Measurements from ENCODE around the gene MAMSTR. TPM values are rescaled to one million over a fixed set of nuclear protein-coding genes. Genes with fewer than 3 reads are reported as not detected.

Gene MAMSTR
- total and polyA plus RNA-seq, 2 of the 4 experiments (the other 2 are of a cell fraction): 0.18 to 1.9 TPM

- peak overlapping the region; percentile 24 for H2AK5ac ChIP-seq (ENCODE audit: low read depth, low read length)
- no peak overlapping the region for H2BK120ac ChIP-seq (ENCODE audit: low read depth, low read length)
- no peak overlapping the region for H4K8ac ChIP-seq (ENCODE audit: low read depth in 2 of 2, low read length in 2 of 2)
- H3K56ac ChIP-seq (ENCODE audit: extremely low read depth, insufficient read depth, low read length): no peak overlapping the region
- DNase-seq (no peak), ATAC-seq (ENCODE audit: low read depth) (peak; percentile 19; the same call in 1 of the 2 replicates)
- TF ChIP-seq, protein P1, sequence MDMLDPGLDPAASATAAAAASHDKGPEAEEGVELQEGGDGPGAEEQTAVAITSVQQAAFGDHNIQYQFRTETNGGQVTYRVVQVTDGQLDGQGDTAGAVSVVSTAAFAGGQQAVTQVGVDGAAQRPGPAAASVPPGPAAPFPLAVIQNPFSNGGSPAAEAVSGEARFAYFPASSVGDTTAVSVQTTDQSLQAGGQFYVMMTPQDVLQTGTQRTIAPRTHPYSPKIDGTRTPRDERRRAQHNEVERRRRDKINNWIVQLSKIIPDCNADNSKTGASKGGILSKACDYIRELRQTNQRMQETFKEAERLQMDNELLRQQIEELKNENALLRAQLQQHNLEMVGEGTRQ (IDR thresholded peaks at IDR 0.05; ENCODE audit: low read depth, low read length): no peak
- TF ChIP-seq BHLHE40 (IDR thresholded peaks at IDR 0.05; ENCODE audit: low read depth, low read length) (no peak), POLR2A (IDR thresholded peaks at IDR 0.05; ENCODE audit: low read depth, low read length) (no peak), MXI1 (IDR thresholded peaks at IDR 0.05; ENCODE audit: borderline replicate concordance, low read depth, low read length) (no peak), CEBPB (IDR thresholded peaks at IDR 0.05; ENCODE audit: low read depth, low read length) (no peak), NFE2L2 (IDR thresholded peaks at IDR 0.05; ENCODE audit: low read depth, low read length) (no peak), MAFK (IDR thresholded peaks at IDR 0.05; ENCODE audit: low read depth, low read length) (no peak), RAD21 (IDR thresholded peaks at IDR 0.05; ENCODE audit: low read length) (no peak), RFX5 (IDR thresholded peaks at IDR 0.05; ENCODE audit: low read depth, low read length) (no peak), MAZ (IDR thresholded peaks at IDR 0.05; ENCODE audit: borderline replicate concordance, low read depth, low read length) (no peak), SMC3 (IDR thresholded peaks at IDR 0.05; ENCODE audit: low read depth, low read length) (no peak), FOS (IDR thresholded peaks at IDR 0.05; ENCODE audit: low read depth, low read length) (no peak)
- TF ChIP-seq, protein P2, sequence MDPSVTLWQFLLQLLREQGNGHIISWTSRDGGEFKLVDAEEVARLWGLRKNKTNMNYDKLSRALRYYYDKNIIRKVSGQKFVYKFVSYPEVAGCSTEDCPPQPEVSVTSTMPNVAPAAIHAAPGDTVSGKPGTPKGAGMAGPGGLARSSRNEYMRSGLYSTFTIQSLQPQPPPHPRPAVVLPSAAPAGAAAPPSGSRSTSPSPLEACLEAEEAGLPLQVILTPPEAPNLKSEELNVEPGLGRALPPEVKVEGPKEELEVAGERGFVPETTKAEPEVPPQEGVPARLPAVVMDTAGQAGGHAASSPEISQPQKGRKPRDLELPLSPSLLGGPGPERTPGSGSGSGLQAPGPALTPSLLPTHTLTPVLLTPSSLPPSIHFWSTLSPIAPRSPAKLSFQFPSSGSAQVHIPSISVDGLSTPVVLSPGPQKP (IDR thresholded peaks at IDR 0.05; ENCODE audit: borderline replicate concordance, low read depth, low read length): no peak
- H3K4me2 ChIP-seq (ENCODE audit: low read depth, low read length): no peak overlapping the region
- H3K4ac ChIP-seq (ENCODE audit: low read depth, low read length): 0 out of 2 replicates have a peak overlapping the region, but pooled peaks have one; percentile 17
- H3K23ac ChIP-seq (ENCODE audit: low read depth, low read length): no peak overlapping the region
- no peaks in the 10 kb centered on the region for H3K36me3 ChIP-seq (ENCODE audit: control insufficient read depth, insufficient read depth, low read length)
- H2BK20ac ChIP-seq (ENCODE audit: low read depth, low read length): no peak overlapping the region
- H3K9me1 ChIP-seq (ENCODE audit: insufficient read depth, low read length): peaks cover 7% of the 10 kb centered on the region
- H2BK15ac ChIP-seq (ENCODE audit: low read depth, low read length): no peak overlapping the region
- no peak overlapping the region for H3K9ac ChIP-seq (ENCODE audit: low read depth, low read length)
- intact Hi-C loops (cut with micrococcal nuclease) (no loop called here), in situ Hi-C loops (cut with MboI; ENCODE audit: low sequenced_read_pairs) (no loop called here), dilution Hi-C loops (cut with HindIII; ENCODE audit: low sequenced_read_pairs, unreplicated experiment) (no loop called here)
- no peaks in the 10 kb centered on the region for H3K9me3 ChIP-seq (ENCODE audit: control insufficient read depth, insufficient read depth, low read length)
- H3K79me1 ChIP-seq (ENCODE audit: low read depth in 1 of 2, low read length in 2 of 2): no peaks in the 10 kb centered on the region
- H3K27ac ChIP-seq (ENCODE audit: insufficient read depth, low read length): no peak overlapping the region
- H2BK5ac ChIP-seq (ENCODE audit: low read depth, low read length, poor library complexity, severe bottlenecking): no peak overlapping the region
- peaks cover 12% of the 10 kb centered on the region for H3K27me3 ChIP-seq (ENCODE audit: control insufficient read depth, insufficient read depth, low read length)
- H3K14ac ChIP-seq (replicated peaks; ENCODE audit: low read depth, low read length): no peak overlapping the region
- H2AFZ ChIP-seq (replicated peaks; ENCODE audit: low read length, poor library complexity): peak overlapping the region; percentile 62
- no peak overlapping the region for H3K4me3 ChIP-seq (ENCODE audit: insufficient read depth, low read depth, low read length)
- peaks cover 3% of the 10 kb centered on the region; the same call in 1 of the 2 replicates for H3K4me1 ChIP-seq (ENCODE audit: control insufficient read depth, insufficient read depth, low read length)
- H4K20me1 ChIP-seq (ENCODE audit: insufficient read depth, low read length): peaks cover 6% of the 10 kb centered on the region; the same call in 1 of the 2 replicates
- no peak overlapping the region for H4K5ac ChIP-seq (ENCODE audit: low read depth, low read length)
- H3K18ac ChIP-seq (ENCODE audit: low read depth, low read length): no peak overlapping the region
- BruUV-seq (replicated peaks): no TSS peak
- H2AK9ac ChIP-seq (replicated peaks; ENCODE audit: low read depth, low read length, poor library complexity): no peak overlapping the region
- ChIA-PET CTCF (interaction anchor here (1.0 kb wide), 1 partner anchor 16 kb away, joined by 3 read pairs; no protein-coding TSS in a partner anchor), POLR2A (ENCODE audit: unreplicated experiment) (no interaction called here)
- H4K91ac ChIP-seq (ENCODE audit: insufficient read depth, low read depth, low read length): no peak overlapping the region
- 92% methylated on average over 21 of the region's 45 CpGs; no CpG with 5 or more reads in 1 of the 2 experiments for WGBS, 2 experiments (ENCODE audit: extremely low coverage in 2 of 2, insufficient read length in 1 of 2)
These were observed 38.9 kb downstream of the MAMSTR start for GRCh38 chr19:48680436-48681126.
